ENCODE measurements around the gene DDR2.

GRCh38 chr1:162681122-162681436 is 48.8 kb downstream of the DDR2 start:
- TF ChIP-seq POLR2AphosphoS5 (IDR thresholded peaks at IDR 0.05; ENCODE audit: borderline replicate concordance, low read depth, low read length) (no peak), EZH2 (IDR thresholded peaks at IDR 0.05) (no peak), FOXP2 (optimal IDR thresholded peaks at IDR 0.05; ENCODE audit: control extremely low read depth, extremely low read length, insufficient read depth) (no peak)
